Measurements from ENCODE around the gene RTN1.
A peak's percentile ranks its signal among the peaks of the same experiment; 100 is the strongest.

- peak; percentile 46; the same call in 1 of the 2 replicates for TF ChIP-seq CTCF (IDR thresholded peaks at IDR 0.05)
- TF ChIP-seq POLR2AphosphoS5 (IDR thresholded peaks at IDR 0.05; ENCODE audit: low read depth, low read length) = no peak
- no peak for TF ChIP-seq SIN3A (IDR thresholded peaks at IDR 0.05; ENCODE audit: borderline replicate concordance, insufficient read depth, low read depth, low read length)
- TF ChIP-seq TCF7L2 (IDR thresholded peaks at IDR 0.05; ENCODE audit: low read depth, low read length) = no peak
These were observed 48.4 kb upstream of the RTN1 start for GRCh38 chr14:59918824-59919569.

Measured in Panc1 (cell line).